SW 1271 (cell line): ENCODE results near the gene PDHB.
"Not testable (repeated sequence)": the region's sequence is repeated elsewhere in the genome, so short reads cannot be mapped to it uniquely, and the experiment has no call there.

Source experiments
- DNase-seq, 2 experiments: peaks; one replicate each; lab custom pipeline; 2025; lab: John Stamatoyannopoulos, UW

The PDHB gene

GRCh38 chr3:58437276-58437675 lies 3.6 kb upstream of the PDHB start:
- not testable (repeated sequence) for DNase-seq

- peak in 1 of 2 experiments; percentile 38 for DNase-seq
Measured at GRCh38 chr3:58434990-58435389, 1.4 kb upstream of the PDHB start.

- DNase-seq = no peak
Measured at GRCh38 chr3:58434511-58434910, 879 bp upstream of the PDHB start.

- no peak for DNase-seq
Measured at GRCh38 chr3:58434168-58434504, 504 bp upstream of the PDHB start.

- DNase-seq = no peak
Measured at GRCh38 chr3:58432905-58433304, 727 bp downstream of the PDHB start.

- DNase-seq = no peak
Measured at GRCh38 chr3:58429657-58430056, 4.0 kb downstream of the PDHB start.

DNA sequence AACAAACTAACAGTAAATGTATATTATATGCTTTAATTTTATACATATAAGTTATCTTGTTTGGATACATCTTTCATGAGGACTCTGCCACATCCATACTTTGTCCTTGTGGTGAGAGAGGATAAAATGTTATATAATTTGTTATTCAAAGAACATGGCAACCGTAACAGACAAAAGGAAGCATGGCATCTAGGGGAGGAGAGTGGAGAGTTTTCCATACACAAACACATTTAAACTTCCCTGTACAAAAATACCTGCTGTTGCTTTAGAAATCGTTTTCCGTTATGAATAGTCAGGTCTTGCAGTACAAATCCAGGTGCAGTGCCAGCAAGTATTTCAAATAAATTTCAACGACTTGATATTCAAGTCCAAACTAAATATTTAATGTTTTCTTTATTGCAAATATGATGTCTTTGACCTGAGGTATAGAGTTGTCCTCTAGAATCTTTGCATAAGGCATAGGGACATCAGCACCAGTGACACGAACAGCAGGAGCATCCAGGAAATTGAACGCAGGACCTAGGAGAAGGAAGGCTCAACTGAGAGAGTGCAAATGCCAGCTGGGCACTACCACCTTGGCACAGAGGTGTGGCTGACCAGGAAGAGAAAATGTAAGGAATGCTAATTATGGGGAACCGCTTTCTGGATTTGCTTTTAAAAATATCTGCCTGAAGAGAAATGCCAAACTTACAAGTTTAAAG lies 5.8 kb downstream of the PDHB start:
- DNase-seq = no peak

- no peak for DNase-seq
Measured at GRCh38 chr3:58425782-58426181, 7.8 kb downstream of the PDHB start.

DNA sequence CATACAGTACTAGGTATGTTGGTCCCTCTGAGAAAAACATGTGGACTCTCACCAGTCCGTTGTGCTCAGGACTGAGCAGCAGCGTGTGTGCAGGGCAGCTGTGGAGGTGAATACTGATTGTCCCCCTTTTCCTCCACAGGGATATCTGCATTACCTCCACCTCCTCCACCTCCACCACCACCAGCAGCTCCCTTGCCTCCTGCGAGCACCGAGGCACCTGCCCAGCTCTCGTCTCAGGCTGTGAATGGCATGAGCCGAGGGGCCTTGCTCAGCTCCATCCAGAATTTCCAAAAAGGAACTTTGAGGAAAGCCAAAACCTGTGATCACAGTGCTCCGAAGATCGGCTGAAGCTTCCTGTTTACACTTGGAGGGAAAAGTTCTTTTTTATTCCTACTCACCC lies 9.0 kb downstream of the PDHB start:
- no peak for DNase-seq

- no peak for DNase-seq
Measured at GRCh38 chr3:58422756-58423325, 10.8 kb downstream of the PDHB start.

- DNase-seq = no peak
Measured at GRCh38 chr3:58421004-58421403, 12.6 kb downstream of the PDHB start.

DNA sequence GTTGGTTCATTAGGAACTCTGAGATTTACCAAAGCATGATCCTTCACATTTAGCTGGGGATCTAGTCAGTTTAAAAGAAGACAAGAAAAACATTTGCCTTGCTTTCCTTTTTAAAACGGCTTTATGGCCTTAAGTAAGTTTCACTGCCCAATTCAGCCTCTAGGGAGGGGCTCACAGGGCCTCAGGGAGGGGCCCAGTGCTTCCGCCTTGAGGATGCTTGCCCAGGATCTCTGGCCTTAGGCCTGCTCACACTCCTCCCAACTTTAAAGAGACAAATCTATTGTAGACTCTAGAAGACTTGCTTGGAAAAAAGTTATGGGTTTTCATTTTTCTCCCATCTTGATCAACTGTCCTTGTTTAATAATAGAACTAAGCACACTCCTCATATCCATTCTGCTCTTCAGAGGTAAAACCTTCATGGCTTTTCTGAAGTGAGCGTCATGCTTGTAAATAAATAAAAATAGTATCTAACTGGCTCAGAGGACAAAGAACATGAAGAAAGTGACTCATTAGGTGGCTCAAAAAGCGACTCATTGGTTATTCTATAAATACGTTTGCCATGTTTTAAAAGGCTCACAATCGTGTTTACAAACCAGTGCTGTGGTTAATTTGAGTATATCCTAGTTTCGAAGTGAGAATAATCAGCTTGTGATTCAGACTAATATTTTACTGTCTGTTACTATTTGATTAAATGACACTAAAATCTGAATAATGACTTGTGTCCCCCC lies 13.7 kb downstream of the PDHB start:
- no peak for DNase-seq

- DNase-seq = no peak
Measured at GRCh38 chr3:58418227-58418626, 15.4 kb downstream of the PDHB start.

DNA sequence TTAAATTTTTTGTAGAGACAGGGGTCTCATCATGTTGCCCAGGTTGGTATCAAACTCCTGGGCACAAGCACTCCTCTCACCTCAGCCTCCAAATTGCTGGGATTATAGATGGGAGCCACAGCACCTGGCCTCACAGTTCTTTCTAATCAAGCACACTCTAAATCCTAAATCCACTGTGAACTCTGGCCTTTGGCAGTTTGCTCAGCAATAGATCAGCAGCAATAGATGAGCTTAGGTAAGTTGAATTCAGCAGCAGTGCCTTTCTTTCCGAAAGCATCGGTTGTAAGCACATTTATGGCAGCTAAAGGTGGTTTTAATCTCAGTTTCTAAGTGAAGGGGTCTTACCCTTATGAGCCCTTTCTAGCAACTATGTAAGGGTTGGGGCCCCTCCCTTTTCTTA lies 16.6 kb downstream of the PDHB start:
- DNase-seq = no peak

DNA sequence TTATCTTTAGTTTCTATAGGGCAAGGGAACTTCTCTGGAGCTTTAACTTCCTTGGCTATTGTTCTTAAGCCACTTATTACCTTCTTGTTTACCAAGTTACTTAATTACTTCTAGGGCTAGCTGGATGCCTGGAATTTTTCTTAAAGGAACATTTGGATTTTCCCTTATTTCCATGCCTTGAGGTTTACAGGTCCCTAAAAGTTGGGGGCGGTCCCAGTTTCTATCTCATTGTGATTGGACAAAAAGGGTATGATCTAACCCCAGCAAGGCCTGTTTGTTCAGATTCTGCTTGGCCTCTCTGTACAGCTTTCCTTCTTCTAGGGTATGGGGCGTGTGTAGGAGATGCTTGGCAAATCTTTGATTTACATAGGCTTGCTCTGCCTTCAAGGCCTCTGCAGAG lies 17.4 kb downstream of the PDHB start:
- DNase-seq = no peak

DNA sequence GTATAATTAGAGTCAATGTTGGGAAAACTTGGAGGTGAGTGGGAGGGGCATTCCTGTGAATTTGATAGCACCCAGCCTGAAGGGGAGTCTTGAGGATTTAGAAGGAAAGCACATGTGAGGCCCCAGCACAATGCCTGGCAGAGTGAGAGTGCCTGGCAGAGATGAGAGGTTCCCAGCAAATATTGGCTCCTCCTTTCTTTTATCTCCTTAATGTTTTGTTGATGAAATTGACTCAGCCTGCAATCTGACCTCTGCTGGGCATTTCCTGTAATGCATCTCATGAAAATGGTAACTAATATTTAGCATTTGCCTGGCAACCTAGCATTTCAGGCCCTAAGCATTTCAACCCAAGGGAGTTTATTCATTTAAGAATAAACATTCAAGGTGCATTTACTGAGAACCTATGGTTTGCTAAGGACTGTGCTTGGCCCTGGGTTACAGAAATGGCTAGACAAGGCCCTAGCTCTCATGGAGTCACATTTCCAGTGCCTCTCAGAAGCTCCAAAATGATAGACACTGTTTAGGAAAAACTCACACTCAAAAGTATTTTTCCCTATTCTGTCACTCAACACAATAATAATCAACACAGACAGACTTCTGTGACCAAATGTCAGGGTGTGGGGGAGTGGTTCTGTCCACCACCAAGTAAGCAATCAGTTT lies 19.0 kb downstream of the PDHB start:
- DNase-seq = peak; percentile 29 to 36

DNA sequence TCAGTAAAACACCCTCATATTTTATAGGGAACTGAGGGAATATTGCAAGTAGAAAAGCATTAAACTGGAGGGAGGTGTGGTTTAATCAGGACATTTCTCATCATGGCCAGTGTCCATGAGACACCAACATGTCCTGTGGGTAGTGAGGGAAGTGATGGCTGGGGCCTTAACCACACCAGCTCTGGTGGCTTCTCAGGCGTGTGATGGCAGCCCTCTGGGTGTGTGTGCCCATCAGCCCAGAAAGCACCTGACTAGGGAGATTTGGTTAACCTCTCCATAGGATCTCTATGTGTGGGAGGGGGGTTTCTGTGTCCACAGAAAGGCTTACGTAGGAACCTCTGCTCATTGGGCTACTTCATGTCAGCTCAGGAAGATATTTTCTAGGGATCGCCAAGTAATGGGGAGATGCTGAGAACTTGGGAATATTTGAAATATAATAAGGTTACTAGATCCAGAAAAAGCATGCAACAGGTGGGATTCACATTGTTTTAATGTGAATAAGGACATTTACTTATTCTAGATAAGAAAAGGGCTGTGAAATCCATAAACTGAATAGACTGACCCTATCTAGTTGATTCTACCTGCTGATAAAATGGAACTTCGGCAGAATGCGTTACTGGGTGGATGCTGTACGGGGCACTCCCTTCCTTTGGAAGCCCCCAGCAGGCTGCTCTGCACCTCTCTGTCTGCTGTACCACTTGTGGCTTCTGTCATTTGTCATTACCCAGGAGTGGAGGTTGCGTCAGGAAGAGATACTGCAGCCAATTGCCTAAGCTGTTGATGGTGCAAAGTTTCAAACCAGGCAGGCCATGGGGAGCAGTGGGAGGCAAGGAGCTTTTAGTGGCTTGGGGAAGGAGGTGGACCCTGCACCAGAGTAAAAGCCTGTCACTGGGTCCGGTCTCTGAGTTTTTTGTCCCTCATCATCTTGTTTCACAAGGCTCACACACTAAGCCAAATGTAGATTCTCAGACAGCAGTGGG lies 21.5 kb downstream of the PDHB start:
- DNase-seq = no peak

GRCh38 chr3:58411036-58411435 lies 22.6 kb downstream of the PDHB start:
- no peak for DNase-seq

GRCh38 chr3:58409663-58410062 lies 24.0 kb downstream of the PDHB start:
- no peak for DNase-seq

DNA sequence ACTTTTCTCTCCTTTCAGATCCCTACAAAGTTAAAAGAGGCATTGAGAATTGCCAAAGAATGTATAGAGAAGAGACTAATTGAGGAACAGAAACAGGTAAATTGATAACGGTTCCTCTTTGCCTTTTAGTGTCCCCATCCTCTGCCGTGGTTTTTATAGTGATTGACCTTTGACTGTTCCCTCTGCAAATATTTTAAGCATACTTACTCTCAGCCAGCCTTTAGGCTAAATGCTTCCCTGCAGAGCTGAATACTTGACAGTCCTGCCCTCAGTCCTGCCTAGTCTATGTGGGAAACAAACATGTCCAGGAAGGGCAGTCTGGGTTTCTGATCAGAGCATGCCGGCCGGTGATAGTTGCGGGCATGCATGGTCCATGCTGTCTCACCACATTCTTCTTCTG lies 24.7 kb downstream of the PDHB start:
- no peak for DNase-seq

DNA sequence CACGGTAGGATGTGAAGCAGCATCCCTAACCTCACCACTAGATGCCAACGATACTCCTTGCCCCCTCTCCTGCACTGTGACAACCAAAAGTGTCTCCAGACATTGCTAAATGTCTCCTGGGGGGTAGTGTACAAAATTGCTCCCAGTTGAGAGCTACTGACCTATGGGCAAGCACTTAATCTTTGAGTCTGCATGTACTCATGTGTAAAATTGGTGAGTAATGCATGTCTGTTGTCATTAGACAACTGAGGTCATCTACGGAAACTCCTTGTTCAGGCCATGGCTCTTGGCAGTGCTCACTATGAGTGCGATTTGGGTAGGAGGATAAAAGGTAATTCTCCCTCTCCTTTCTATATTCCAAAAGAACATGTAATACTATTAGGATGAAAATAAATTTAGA lies 29.2 kb downstream of the PDHB start:
- no peak for DNase-seq
